Lung microvascular endothelial cell (primary cell): Measurements from ENCODE around the gene CDH24. TPM values are rescaled to one million over a fixed set of nuclear protein-coding genes. Genes with fewer than 3 reads are reported as not detected.

Experiments
- DNase-seq, 2 donors: peaks; one replicate each; pipeline versions ENCODE4 v3.0.0 to v3.0.0-alpha.2; 2010; ENCODE audit warnings: low read depth in 2 of 2
- total RNA-seq: library from RNA; depleted of rRNA; stranded (reverse); fragments of >200 nt; gene quantifications from 2 replicates; pipeline ENCODE4 v1.2.1, GENCODE V29; 2014

Gene CDH24
- total RNA-seq, 1 donor from 2014 or later: 0.60 TPM

DNA sequence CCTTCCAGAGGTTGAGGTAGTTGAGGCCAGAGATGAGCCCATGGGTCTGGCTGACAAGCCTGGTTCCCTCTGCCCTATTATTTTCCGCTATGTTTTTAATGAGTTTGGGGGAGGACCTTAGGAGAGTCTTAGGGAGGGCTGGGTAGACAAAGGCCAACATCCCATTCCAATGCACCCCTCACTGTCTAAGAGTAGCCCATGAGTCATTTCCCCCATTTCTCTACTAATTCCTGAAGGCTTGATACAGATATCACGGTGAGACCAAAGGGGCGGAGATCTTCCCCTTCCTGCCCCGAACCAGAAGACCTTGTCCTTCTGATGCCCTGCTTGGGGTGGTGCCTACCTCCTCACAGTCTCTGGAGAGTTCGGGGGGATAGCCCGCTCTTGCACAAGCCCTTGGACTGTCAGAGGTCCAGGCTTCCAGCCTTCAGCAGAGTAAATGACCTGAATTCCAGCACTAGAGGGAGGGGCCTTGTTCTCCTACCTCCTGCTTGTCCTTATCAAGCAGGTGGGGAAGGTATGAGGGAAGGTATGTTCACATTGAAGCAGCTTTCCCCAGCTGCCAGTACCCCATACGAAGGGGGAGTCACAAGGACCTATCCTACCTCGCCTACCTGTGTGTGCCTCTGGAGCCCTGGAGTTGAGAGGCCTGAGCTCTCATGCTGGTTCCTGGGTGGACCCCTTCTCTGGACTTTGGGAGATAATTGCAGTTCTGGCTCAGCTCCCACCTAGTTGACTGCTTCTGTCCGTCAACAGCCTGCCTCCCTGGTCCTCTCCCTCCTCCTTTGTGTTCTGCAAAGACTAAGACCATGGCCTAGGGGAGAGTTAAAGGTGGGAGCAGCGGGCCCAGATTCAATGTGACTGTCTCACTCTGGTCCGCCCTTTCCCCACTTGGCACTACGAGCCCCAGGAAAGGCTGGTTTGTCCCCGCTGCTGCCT is 11.6 kb downstream of the CDH24 start:
- peak in 1 of 2 donors; percentile 59 for DNase-seq

DNA sequence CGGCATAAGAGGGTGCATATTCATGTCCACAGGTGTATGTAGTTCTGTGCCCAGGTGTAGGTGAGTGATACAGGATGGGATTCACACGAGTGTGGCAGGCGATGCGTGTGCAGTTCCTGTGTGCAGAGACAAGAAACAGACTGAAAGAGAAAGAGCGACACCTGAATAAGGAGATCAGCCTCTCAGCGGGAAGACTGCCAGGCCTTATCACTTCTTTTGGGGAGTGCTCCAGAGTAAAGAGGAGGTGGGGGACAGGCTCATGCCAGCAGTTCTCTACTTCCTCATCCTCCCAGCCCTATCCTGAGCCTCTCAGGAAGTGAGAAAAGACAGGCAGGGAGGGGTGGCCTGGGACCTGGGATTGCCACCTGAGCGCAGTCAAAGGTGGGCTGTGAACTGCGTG is 12.5 kb downstream of the CDH24 start:
- no peak for DNase-seq

DNA sequence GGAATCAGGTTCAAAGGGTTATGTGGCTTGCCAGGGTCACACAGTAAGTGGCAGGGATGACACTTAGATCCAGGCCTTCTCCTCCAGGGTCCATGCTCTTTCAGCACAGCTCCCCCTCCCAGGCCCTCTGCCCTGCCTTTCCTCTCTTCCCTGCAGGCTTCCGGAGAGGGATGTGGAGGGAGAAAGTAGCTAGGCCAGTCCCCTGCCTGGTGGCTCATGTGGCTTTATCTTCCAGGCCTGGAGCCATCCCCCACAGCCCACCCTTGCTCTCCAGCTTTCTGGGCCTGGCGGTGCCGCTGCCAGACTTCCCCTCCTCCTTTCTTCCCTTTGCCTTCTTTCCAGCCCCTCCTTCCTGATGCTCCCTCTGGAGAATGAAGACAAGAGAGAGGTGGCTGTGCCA is 13.6 kb downstream of the CDH24 start:
- no peak for DNase-seq

DNA sequence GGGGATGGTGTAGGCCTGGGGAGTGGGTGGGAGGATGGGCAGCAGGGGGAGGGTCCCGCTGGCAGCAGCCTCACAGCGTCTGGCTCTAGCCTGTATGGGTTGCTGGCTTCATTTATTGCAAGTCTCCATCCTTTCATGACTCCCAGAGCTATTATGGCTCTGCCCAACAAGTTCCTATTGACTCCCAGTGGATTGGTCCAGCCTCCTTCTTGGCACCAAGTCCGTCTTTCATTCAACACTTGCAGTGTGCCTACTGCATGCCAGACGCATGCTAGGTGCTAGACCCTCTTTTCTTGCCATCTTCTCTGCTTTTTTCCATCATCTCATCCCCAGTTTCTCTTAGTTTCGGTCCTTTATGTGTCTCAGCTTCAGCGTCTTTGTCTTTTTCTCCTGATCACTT is 14.2 kb downstream of the CDH24 start:
- DNase-seq: no peak

DNA sequence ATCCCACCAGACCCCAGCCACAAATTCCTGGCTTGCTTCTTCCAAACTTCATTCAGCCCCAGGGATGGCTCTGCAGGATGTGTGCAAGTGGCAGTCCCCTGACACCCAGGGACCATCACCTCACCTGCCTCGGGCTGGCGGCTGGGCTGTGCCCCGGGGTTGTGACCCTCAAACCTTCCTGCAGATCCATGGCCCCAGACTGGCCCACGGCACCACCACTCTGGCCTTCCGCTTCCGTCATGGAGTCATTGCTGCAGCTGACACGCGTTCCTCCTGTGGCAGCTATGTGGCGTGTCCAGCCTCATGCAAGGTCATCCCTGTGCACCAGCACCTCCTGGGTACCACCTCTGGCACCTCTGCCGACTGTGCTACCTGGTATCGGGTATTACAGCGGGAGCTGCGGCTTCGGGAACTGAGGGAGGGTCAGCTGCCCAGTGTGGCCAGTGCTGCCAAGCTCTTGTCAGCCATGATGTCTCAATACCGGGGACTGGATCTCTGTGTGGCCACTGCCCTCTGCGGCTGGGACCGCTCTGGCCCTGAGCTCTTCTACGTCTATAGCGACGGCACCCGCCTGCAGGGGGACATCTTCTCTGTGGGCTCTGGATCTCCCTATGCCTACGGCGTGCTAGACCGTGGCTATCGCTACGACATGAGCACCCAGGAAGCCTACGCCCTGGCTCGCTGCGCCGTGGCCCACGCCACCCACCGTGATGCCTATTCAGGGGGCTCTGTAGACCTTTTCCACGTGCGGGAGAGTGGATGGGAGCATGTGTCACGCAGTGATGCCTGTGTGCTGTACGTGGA is 15.0 kb downstream of the CDH24 start, which contains the start of gene PSMB11:
TSS of gene PSMB11 (plus strand) at position 51 of the 804 bp plus-strand sequence. CDS start at position 65, 14 bp downstream.
- DNase-seq: no peak

DNA sequence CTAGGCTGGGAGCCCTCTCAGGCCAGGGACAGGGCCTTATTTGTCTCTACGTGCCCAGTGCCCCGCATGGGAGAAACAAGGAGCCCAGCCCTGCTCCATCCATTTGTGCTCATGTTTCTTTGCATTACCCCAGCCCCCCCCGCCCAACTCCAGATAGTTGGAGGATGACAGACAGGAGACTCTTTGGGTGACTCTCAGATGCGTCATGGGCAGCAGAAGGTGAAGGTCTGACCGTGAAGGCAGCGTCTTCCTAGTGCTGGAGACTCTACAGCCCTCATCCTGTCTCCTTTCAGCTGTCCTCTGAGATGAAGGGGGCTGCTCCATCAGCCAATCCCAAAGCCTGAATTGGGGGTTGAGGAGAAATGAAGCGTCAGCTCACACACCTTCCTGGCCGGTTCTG is 15.6 kb downstream of the CDH24 start:
- DNase-seq: no peak

DNA sequence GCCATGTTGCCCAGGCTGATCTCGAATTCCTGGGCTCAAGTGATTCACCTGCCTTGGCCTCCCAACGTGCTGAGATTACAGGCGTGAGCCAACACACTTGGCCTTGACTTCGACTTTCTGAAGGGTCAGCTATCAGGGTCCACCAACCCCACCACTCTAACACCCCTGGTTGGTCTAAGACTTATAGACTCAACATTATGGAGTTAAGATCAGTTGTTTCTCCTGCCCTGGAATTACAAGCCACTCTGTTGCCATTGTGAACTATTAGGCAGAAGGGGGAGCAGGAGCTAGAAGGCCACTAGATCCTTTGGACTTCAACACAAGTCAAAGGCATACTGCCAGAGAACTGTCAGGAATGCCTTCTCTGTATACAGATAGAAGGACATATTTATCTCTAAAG is 17.2 kb downstream of the CDH24 start:
- no peak for DNase-seq

DNA sequence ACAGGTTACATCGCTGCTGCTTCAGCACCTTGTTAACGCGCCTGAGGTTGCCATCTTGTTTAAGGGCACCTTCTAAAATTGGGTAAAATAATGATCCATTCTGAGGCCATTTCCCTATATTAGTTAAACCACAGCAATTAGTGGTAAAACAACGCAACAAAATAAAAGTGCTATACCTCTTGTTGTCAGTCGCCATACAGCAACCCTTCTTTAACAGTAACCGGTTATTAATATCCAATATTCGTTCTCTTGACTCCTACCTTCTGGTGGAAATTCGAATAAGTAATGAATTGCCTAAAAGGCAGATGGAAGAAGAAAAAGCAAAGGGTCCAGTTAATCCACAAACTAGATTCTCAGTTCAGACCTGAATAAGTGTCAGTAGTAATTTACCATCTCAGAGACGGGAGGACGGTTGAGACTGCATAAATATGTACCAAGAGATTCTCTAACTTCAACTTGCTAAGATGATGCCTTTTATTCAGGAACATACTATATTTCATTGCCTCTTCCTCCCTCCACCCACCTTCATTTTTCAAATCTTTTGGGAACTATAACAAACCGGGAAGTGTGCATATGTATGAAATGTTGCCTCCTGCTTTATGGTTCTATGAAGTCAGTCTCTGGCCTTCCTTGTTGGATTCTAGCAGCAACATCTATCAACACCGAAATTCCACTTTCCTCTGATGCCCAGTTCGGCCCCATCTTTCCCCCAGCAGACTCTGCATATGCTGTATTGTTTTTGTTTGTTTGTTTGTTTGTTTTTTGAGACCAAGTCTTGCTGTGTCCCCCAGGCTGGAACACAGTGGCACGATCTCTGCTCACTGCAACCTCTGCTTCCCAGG is 21.8 kb downstream of the CDH24 start:
- DNase-seq: no peak

DNA sequence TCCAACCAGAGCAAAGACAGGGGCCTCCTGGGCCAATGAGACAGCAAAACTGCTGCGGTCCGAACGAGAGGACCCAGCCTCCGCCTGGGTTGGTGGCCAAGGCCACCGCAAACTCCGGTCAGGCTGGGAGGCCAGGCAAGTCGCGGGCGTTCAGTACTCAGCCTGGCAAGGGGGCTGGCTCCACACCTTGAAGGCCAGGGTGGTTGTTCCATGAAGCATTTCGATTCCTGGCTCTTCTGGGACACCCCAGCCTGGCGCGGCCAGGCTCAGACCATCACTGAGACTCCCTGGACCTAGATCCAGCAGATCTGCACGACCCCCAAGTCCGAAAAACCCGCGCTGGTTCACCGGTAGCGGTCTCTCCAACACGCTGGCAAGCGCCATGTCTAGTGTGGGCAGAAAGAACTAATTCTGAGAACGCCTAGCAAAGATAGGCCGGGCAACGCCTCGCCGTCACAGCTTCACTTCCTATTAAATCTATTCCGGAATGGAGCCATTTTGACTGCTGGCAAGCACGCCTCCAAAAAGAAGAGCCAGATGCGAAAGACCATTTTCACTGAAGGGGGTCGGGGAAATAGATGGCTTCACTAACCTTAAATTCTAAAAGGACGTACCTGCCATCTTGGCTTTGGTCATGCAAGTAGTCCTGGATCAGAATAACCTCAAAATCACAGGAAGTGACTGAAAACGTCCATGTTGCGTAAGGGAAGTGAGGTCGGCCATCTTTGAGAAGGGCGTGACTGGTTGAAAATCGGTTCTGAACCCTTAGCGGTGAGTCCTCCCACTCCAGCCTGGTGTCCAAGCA is 22.6 kb downstream of the CDH24 start, which contains the start of gene PSMB5:
TSS of gene PSMB5 (minus strand) at position 403 of the 805 bp plus-strand sequence. CDS start at position 384, 19 bp downstream.
- DNase-seq: peak; percentile 97

DNA sequence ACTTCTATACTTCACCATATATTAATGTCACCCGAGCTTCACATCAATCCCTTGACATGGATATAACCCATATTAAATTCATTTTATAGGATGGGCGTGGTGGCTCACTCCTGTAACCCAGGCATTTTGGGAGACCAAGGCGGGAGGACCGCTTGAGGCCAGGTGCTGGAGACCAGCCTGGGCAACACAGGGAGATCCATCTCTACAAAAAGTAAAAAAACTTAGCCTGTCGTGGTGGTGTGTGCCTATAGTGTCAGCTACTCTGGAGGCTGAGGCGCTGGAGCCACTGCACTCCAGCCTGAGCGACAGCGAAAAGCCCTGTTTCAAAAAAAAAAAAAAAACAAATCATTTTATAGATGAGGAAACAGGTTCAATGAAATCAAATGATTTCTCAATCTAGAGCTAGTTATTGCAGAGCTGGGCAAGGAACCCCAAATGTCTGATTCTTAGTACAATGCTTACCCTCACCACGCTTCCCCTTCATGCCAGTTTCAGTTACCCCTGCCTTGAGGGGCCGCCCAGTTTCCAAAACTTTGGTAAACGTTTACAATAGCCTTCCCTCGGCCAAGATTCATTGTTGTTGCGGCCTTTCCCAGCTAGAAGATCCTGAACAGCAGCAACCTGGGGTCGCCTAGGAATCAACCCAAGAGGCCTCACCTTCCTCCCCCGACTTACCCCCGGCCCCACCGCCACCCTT is 23.4 kb downstream of the CDH24 start:
- no peak for DNase-seq

DNA sequence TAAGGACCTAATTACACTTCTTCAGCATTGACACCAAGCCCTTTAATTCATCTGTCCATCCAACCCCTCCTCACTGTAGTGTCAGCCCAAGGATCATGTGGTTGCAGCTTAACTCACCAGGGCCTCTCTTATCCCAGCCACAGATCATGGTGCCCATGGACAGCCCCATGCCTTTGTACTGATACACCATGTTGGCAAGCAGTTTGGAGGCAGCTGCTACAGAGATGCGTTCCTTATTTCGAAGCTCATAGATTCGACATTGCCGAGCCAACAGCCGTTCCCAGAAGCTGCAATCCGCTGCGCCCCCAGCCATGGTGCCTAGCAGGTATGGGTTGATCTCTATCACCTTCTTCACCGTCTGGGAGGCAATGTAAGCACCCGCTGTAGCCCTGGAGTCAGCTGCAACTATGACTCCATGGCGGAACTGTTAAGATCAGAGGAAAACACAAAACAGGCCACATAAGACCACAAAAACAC is 24.0 kb downstream of the CDH24 start:
- no peak for DNase-seq

DNA sequence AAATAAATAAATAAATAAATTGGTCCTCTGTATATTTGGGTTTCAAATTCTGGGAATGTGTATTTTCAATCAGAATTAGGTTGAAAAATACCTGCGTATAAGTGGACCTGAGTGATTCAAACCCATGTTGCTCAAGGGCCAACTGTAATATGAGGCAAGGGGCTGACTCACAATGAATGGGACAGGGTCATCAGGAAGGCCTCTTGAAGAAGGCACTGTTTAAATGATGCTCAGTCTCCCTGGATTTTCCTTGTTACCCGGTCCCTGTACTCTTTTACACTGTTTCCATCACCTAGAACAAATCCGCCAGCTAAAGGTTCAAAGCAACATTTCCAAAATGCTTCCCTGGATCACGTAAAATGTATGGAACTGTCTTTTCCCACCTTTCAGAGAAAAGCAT is 26.4 kb downstream of the CDH24 start:
- DNase-seq: no peak

DNA sequence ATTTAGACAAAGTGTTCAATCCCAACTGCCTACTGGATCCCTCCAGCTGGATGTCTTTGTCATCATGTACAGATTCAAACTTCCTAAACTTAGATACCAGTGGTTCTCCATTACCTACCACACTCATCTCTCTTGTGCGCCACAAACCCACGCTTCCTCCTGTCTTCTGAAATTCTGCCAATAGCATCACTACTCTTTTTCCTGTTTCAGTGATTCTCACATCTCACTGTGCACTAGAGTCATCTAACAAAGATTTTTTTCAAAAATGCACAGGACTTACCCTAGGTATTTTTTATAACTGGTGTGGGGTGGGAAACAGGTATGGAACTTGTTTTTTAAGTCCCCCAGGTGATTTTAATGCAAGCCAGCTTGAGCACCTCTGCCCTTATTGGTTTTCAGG is 28.5 kb downstream of the CDH24 start:
- DNase-seq: peak; percentile 40

DNA sequence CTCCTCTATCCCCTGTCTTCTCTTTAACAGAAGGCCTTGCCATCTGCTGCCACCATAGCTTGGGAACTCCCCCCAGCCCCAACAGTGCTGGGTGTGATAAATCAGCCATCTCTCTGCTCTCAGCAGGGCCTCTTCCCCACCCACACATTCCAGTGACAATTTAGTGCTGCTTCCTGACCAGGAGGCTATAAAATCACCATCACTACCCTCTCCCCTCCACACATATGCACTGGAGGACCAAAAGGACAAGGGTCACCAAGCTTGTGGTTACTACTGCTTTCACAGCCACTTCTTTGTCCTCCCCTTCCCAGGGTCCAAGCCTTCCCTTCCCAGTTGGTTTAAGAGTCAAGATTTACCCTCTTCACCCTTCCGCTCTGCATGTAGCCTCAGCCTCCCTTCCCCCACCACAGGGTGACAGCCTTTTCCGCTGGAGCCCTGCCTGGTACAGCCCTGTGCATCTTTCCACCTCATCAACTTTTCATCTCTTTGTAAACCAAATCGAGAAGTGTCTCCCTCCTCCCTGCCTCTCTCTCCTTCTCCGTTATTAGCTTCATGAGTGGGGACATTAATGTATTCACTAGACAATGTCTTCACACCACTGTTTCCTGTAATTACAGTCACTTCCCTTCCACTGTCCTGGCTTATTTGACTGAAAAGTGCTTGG is 32.0 kb downstream of the CDH24 start:
- no peak for DNase-seq

DNA sequence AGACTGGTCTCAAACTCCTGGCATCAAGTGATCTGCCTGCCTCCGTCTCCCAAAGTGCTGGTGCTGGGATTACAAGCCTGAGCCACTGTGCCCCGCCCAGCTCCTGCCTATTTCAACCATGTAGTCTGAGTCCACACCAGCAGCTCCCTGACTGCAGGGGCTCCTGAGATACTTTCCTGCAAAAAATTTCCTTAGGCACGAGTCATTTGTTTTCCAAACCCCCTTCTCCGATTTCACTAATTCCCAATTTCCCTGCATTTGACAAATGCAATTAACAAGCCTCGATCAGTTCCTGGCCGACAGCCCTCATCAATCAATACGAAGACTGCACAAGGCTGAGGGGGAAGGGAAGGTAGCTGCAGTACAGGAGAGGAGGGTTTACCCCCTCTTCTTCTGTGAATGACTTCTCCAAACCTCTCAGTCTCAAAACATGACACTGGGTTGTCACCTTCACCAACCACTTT is 32.7 kb downstream of the CDH24 start:
- no peak for DNase-seq

DNA sequence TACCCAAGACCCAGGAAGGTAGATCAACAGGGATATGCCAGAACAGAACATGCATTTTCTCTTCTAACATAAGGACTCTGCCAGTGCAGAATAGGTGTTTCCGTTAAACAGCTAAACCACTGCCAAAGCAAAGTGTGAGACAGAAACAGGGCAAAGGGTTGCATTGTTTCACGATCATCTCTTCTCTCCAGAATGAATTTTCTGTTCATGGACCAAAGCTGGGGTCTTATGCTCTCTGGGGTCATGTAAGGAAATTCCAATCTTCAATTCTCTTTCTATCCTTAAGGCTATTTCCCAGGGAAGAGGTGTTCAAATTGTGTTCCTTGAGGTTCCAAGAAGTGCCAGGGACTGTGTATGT is 33.5 kb downstream of the CDH24 start:
- DNase-seq: no peak

DNA sequence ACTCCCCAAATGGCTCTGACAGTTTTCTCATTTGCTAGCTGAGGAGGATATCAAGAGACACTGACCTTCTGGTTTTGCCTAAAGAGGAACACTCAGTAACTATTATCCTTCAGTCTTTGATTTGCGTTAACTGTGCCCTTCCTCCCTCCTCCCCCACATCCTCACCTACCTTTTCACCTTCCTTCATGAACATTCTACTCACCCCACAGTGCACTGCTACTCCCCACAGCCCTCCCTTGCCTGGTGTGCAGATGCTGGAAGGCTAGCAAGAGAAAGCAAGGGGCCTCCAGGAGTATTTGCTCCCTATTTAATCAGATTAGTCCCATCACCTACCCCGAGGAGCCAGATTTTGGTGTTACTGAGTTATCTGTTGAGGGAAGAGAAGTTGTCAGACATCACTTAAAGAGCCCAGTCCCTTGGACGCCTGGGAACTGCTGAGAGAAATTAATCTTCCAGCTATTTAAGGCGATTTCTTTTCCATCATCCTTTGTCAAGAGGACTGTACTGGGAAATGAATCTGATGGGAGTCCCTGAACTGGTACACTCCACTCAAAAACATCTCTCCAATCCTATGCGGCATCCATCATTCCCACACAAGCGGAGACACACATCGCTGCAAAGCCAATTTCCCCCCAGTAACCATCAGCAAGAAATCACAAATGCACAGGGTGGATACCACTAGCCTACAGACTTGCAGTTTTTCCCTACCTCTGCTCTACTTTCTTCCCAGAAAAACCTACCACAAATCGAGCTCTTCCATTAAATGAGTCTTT is 34.1 kb downstream of the CDH24 start:
- no peak for DNase-seq

DNA sequence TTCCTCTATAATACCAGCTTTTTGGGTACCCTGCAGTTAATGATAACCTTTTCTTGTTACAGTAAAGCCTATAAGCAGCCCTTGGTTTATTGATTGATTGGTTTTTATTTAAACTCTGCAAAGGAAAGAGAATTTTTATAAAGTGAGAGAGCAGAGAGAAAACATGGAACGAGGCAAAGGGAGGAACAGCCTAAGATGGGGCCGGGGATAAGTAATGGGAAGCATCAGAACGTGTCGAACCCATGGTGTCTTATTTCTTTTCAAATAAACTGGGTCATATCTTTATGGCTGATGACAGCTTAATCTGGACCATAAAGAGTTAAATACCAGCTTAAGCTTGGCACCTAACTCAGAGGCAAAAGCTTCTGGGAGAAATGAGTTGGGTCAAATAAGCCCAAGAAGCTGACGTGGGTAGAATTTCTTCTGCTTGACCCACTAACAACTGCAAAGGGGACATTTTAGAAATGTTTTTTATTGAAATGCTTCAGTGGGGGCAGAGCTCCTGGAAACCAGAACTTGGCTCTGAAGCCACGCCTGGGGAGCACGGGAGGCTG is 35.4 kb downstream of the CDH24 start:
- no peak for DNase-seq
